Activated CD4-positive, alpha-beta memory T cell treated with anti-CD3 and anti-CD28 coated beads for 36 hours (primary cell): Measurements from ENCODE around the gene CEP112. TPM values are rescaled to one million over a fixed set of nuclear protein-coding genes. Genes with fewer than 3 reads are reported as not detected.

ENCODE experiments used
- CTCF ChIA-PET: fragments of 350-600 bp; sonication (Branson Sonifier 250); formaldehyde crosslinking; loops from one replicate; lab custom pipeline; 2021; ENCODE audit warnings: antibody characterized with exemption, inconsistent platforms; lab: Charles Lee
- POLR2A ChIA-PET: fragments of 350-600 bp; sonication (Branson Sonifier 250); formaldehyde crosslinking; loops from one replicate; lab custom pipeline; 2021; ENCODE audit warnings: antibody characterized with exemption; lab: Charles Lee
- DNase-seq: peaks from one replicate; pipeline ENCODE4 v3.0.0-alpha.2; 2020
- H3K27ac Mint-ChIP-seq: one replicate; pipeline ENCODE4 v1.8.0; 2021; ENCODE audit warnings: mixed read lengths
- H3K27me3 Mint-ChIP-seq: one replicate; pipeline ENCODE4 v1.8.0; 2021; ENCODE audit warnings: mixed read lengths
- H3K36me3 Mint-ChIP-seq: one replicate; pipeline ENCODE4 v1.8.0; 2021; ENCODE audit warnings: mixed read lengths
- H3K4me1 Mint-ChIP-seq: one replicate; pipeline ENCODE4 v1.8.0; 2021; ENCODE audit warnings: low read depth, mixed read lengths
- H3K4me3 Mint-ChIP-seq: one replicate; pipeline ENCODE4 v1.8.0; 2021; ENCODE audit warnings: mild to moderate bottlenecking, mixed read lengths
- H3K9me3 Mint-ChIP-seq: one replicate; pipeline ENCODE4 v1.8.0; 2021; ENCODE audit warnings: mixed read lengths
- intact Hi-C: fragments of 100-400 bp; cut with micrococcal nuclease; formaldehyde crosslinking; loops from one replicate; pipeline ENCODE4 v1.15.1; 2023
- total RNA-seq, 2 experiments: library from RNA; stranded (reverse); gene quantifications; one replicate each; pipeline ENCODE4 v1.2.3, GENCODE V29; 2021

Gene CEP112
- total RNA-seq, 2 experiments from 2014 or later, result 3.3 to 3.7 TPM

DNA sequence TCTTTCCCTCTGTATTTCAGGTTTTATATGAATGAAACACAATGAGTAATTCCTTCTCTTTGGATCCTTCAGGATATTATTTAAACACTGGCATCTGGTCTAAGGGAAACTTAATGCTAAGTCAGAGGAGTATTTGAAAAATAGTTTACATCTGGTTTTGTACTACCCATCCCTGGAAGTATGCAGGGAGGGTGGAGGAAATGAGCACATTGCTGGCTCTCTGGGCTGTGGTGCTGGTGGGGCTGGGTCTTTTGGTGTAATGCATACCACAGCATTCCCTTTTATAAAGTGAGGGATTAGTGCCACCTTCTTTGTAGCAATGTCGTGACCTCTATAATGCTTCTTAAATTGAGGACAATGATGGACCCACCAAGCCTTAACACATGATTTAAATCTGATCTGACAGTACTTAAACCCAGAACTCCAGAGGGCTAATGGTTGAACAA, 525.0 kb downstream of the CEP112 start:
- CTCF ChIA-PET, result no interaction called here
- intact Hi-C loops, result no loop called here

DNA sequence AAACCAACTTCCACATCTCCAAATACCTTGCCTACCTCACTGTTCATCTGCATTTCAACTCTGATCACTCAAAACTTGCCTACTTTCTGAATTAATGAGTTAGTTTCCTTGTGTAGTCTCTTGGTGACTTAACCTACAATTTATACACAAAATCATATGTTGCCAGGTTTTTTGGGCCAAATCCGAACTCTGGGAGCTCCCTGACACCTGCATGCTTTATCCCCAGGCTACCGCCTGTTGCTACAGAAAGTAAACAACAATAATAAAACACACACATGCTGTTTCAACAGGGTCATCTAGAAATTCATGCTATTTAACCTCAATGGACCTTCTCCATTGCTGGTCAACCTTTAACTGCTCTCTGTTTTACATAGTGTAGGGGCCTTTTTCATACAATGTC, 526.0 kb downstream of the CEP112 start:
- Mint-ChIP-seq H3K27me3 (peaks cover 4% of the 10 kb centered on the region), H3K27ac (no peak overlapping the region), H3K9me3 (peaks cover under 1% of the 10 kb centered on the region), H3K4me3 (no peak overlapping the region), H3K4me1 (peaks cover 5% of the 10 kb centered on the region), H3K36me3 (no peaks in the 10 kb centered on the region)
- DNase-seq, result no peak
- POLR2A ChIA-PET, result no interaction called here
- intact Hi-C loops, result no loop called here
- CTCF ChIA-PET, result no interaction called here

More for the DNA sequence above, 525.0 kb downstream of the CEP112 start:
- no peak overlapping the region for H3K27ac Mint-ChIP-seq
- H3K9me3 Mint-ChIP-seq, result no peaks in the 10 kb centered on the region
- H3K36me3 Mint-ChIP-seq, result no peaks in the 10 kb centered on the region
- no peak overlapping the region for H3K4me3 Mint-ChIP-seq
- H3K4me1 Mint-ChIP-seq, result no peaks in the 10 kb centered on the region
- H3K27me3 Mint-ChIP-seq, result peaks cover 4% of the 10 kb centered on the region
- POLR2A ChIA-PET, result no interaction called here
- DNase-seq, result no peak

DNA sequence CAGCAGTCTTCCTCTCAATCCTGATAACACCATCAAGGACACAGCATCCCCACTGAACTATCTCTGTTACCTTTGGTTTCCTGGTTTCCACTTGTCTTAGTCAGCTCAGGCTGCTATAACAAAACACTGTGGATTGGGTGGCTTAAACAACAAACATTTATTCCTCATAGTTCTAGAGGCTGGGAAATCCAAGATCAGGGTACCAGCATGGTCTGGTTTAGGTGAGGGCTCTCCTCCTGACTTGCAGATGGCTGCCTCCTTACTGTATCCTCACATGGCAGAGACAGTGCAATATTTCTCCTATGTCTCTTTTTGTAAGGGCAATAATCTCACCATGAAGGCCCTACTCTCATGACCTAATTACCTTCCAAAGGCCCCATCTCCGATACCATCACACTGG, 527.2 kb downstream of the CEP112 start:
- DNase-seq, result no peak
- H3K4me1 Mint-ChIP-seq, result peaks cover 11% of the 10 kb centered on the region
- H3K9me3 Mint-ChIP-seq, result peaks cover 4% of the 10 kb centered on the region
- no peak overlapping the region for H3K4me3 Mint-ChIP-seq
- CTCF ChIA-PET, result no interaction called here
- intact Hi-C loops, result no loop called here
- H3K36me3 Mint-ChIP-seq, result no peaks in the 10 kb centered on the region
- POLR2A ChIA-PET, result no interaction called here
- no peak overlapping the region for H3K27ac Mint-ChIP-seq
- peaks cover 4% of the 10 kb centered on the region for H3K27me3 Mint-ChIP-seq

DNA sequence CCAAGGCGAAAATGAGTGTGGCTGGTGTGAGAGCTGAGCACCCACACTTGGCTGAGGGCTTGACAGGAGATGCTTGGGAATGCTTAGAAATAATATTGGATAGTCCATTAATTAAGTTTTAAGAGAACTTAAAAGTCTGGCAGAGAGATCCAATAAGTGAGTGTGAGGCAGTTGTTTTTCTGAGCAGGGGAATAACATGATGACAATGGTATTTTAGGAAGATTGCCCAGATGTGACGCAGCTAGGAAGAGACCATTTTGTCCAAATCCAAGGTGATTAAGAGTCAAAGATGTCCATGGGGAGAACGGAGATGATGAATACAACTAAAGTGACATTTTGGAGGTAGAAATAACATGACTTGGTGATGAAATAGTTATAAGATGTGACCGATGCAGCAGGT, 527.7 kb downstream of the CEP112 start:
- no peak overlapping the region for H3K27ac Mint-ChIP-seq
- H3K36me3 Mint-ChIP-seq, result no peaks in the 10 kb centered on the region
- no peak overlapping the region for H3K4me3 Mint-ChIP-seq
- POLR2A ChIA-PET, result no interaction called here
- intact Hi-C loops, result no loop called here
- H3K9me3 Mint-ChIP-seq, result peaks cover 4% of the 10 kb centered on the region
- CTCF ChIA-PET, result no interaction called here
- DNase-seq, result no peak
- H3K4me1 Mint-ChIP-seq, result peaks cover 11% of the 10 kb centered on the region
- peaks cover 4% of the 10 kb centered on the region for H3K27me3 Mint-ChIP-seq

DNA sequence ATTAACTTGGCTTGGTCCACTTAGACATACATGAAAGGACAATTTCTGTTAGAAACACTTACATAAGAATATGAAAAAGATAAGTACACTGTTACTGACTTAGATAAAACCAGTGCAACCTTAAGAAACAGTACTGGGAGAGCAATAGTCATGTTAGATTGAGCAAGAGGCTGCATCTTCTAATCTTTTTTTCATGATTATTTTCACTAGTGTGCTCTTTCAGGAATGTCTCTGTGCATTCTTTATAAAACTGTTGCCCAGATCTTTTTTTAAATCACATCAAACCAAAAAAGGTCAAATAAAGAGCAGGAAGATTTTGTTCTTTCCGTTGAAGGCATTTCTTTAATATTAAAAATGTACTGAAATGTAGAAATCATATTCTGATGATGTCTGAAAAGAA, 529.7 kb downstream of the CEP112 start:
- Mint-ChIP-seq H3K27ac (no peak overlapping the region), H3K4me1 (peaks cover 23% of the 10 kb centered on the region), H3K4me3 (no peak overlapping the region), H3K36me3 (no peaks in the 10 kb centered on the region), H3K27me3 (peaks cover 2% of the 10 kb centered on the region), H3K9me3 (peaks cover 4% of the 10 kb centered on the region)
- DNase-seq, result no peak
- POLR2A ChIA-PET, result no interaction called here
- CTCF ChIA-PET, result no interaction called here
- intact Hi-C loops, result no loop called here

DNA sequence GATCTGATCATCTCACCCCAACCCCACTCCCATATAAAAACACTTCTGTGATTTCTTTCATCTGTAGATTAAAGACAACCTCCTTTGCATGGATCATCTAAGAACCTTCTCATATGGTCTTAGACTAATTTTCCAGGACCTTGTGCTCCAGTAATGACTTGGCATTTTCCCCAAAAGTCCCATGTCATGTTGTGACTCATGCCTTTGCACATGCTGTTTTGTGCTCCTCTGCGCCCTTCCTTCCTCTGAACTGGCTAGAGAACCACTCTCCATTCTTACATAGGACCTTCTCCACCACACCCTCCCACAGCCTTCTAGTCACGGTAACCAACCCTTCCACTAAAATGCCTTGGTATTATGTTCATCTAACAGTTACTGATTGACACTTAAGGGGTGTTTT, 531.0 kb downstream of the CEP112 start:
- intact Hi-C loops, result no loop called here
- CTCF ChIA-PET, result interaction anchor here (0.7 to 1.1 kb wide), 2 partner anchors 9 to 20 kb away, joined by 3 read pairs; no protein-coding TSS in a partner anchor
- H3K9me3 Mint-ChIP-seq, result peaks cover 4% of the 10 kb centered on the region
- H3K4me3 Mint-ChIP-seq, result no peak overlapping the region
- POLR2A ChIA-PET, result no interaction called here
- no peak overlapping the region for H3K27ac Mint-ChIP-seq
- H3K36me3 Mint-ChIP-seq, result no peaks in the 10 kb centered on the region
- H3K27me3 Mint-ChIP-seq, result no peaks in the 10 kb centered on the region
- peak; percentile 30 for DNase-seq
- H3K4me1 Mint-ChIP-seq, result peaks cover 35% of the 10 kb centered on the region

DNA sequence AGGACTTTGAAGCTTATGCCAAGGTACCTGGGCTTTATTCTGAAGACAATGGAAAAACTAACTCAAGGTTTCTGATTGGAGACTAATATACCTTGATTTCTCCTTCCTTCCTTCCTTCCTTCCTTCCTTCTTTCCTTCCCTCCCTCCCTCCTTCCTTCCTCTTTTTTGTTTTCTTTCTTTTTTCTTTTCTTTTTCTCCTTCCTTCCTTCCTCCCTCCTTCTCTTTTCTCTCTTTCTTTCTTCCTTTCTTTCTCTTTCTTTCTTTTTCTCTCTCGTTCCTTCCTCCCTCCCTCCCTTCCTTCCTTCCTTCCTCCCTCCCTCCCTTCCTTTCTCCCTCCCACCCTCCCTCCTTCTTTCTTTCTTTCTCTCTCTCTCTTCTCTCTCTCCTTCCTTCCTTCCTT, 531.9 kb downstream of the CEP112 start:
- Mint-ChIP-seq H3K27ac (no peak overlapping the region), H3K9me3 (peaks cover 4% of the 10 kb centered on the region), H3K4me1 (peaks cover 38% of the 10 kb centered on the region), H3K36me3 (no peaks in the 10 kb centered on the region), H3K4me3 (no peak overlapping the region), H3K27me3 (no peaks in the 10 kb centered on the region)
- DNase-seq, result no peak
- POLR2A ChIA-PET, result no interaction called here
- intact Hi-C loops, result no loop called here
- CTCF ChIA-PET, result interaction anchor here (0.7 kb wide), 1 partner anchor 19 kb away, joined by 3 read pairs; no protein-coding TSS in a partner anchor

DNA sequence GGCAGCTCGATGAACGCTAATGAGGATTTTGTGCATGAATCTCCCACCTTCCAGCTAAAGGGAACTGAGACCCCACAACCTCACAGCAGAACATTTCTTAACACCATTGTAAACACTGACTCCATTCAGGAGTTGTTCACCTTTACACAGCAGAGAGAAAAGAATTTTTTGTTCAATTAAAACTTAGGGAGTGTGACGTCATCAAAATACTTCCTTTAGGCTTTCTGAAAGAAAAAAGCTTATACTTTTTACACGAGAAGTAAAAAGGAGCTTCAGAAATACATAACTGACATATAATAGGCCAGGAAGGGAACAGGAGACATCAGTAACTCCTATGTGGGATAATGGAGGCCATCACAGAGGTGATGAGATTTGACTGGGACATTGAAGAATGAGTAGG, 532.4 kb downstream of the CEP112 start:
- H3K4me3 Mint-ChIP-seq, result no peak overlapping the region
- no peaks in the 10 kb centered on the region for H3K27me3 Mint-ChIP-seq
- DNase-seq, result no peak
- ChIA-PET CTCF (no interaction called here), POLR2A (no interaction called here)
- H3K36me3 Mint-ChIP-seq, result no peaks in the 10 kb centered on the region
- H3K27ac Mint-ChIP-seq, result no peak overlapping the region
- H3K4me1 Mint-ChIP-seq, result peaks cover 38% of the 10 kb centered on the region
- H3K9me3 Mint-ChIP-seq, result peaks cover 4% of the 10 kb centered on the region
- intact Hi-C loops, result loop anchor here (10.0 kb wide), 1 partner anchor 255 kb away; no protein-coding TSS in a partner anchor

DNA sequence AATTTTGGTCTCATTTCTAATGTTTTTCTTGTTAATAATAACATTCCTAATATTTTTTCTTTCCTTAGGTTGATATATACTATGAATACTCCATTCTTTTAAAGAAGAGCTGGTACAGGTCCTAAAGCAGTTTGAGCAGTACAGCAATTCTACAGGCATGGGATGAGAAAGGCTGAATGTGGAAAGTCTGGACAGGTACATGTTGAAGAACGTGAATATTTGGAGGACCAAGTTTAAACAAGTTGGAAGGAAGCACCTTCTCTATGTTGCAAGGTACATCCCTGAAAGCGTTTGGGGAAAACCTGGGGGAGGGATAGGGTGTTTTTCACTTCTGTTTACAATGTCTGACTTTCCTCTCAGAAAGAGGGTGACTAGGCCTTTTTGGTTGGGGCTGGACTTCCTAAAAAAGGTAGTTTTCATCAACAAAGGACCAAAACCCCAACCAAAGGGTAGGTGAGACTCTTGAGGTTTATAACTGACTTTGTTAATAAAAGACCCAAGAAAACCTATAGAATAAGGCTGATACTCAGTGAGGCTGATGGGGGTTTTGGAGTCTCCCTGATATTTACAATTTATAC, 534.6 kb downstream of the CEP112 start:
- intact Hi-C loops, result loop anchor here (1.0 to 10.0 kb wide), 7 partner anchors 73 to 428 kb away; partner anchors contain the start of gene AXIN2
- Mint-ChIP-seq H3K4me1 (peaks cover 38% of the 10 kb centered on the region), H3K27me3 (no peaks in the 10 kb centered on the region), H3K36me3 (no peaks in the 10 kb centered on the region), H3K9me3 (peaks cover 4% of the 10 kb centered on the region), H3K4me3 (no peak overlapping the region), H3K27ac (peak overlapping the region; percentile 23)
- ChIA-PET POLR2A (interaction anchor here (0.8 to 1.2 kb wide), 2 partner anchors 428 to 476 kb away, joined by 3 to 5 read pairs; no protein-coding TSS in a partner anchor), CTCF (no interaction called here)
- peak; percentile 10 for DNase-seq

DNA sequence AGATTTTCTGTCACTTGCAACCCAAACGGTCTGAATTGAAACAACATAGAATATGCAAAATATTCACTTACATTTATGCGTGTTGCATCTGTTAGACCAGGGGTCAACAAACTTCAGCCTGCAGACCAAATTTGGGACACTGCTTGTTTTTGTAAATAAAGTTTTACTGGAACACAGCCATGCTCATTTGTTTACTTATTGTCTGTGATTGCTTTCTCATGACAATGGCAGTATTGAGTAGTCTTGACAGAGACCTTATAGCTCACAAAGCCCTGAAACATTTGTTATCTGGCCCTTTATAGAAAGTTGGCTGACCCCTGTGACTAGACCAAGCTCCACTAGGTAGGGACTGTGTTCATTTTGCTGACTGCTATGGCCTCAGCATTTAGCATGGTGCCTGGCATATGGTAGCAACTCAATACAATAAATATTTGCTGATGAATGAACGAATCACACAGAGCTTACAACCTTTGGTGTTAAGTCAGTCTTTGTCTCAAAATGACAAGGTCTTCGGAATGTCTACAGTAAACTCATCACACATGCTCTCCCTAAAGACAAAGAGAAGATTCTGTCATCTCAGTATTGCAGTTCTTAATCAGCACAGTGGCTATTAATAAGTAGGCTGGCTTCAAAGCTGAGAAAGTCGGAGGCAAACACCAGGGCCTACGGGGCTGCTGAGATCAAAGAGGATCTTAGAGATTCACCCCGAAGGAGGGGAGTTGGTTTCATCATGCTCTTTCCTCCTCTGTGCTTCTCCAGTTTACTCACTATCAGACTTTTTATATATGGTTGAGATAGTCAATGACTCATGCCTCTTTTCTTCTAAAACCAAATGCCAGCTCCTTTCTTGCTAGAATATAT, 535.3 kb downstream of the CEP112 start:
- no peak overlapping the region for H3K4me3 Mint-ChIP-seq
- no peak overlapping the region for H3K27ac Mint-ChIP-seq
- H3K9me3 Mint-ChIP-seq, result peaks cover 4% of the 10 kb centered on the region
- ChIA-PET POLR2A (interaction anchor here (0.8 to 1.2 kb wide), 3 partner anchors 86 to 475 kb away, joined by 3 to 5 read pairs (median 3); no protein-coding TSS in a partner anchor), CTCF (interaction anchor here (0.7 to 1.6 kb wide), 3 partner anchors 100 to 671 kb away, joined by 3 to 4 read pairs (median 4); no protein-coding TSS in a partner anchor)
- no peaks in the 10 kb centered on the region for H3K27me3 Mint-ChIP-seq
- intact Hi-C loops, result loop anchor here (1.0 to 10.0 kb wide), 7 partner anchors 72 to 427 kb away; partner anchors contain the start of gene AXIN2
- peak; percentile 80 for DNase-seq
- H3K4me1 Mint-ChIP-seq, result peaks cover 38% of the 10 kb centered on the region
- no peaks in the 10 kb centered on the region for H3K36me3 Mint-ChIP-seq

DNA sequence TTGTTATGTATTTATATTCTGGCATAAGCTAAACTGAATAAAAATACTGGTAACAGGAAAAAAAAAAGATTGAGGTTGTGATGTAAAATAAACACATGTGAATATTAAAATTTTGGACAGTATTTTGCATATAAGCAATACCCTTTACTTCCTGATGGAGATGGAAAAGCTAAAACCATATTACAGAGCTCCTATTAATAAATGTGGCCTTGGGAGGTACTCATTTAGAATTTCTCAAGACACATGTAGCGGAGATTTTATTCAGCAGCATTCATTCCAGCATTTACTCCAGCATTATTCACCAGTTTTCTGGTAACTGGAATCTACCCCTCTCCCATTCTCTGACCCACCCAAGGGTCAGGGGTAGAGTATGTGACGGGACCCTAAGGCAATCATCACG, 536.2 kb downstream of the CEP112 start:
- Mint-ChIP-seq H3K4me3 (no peak overlapping the region), H3K27me3 (no peaks in the 10 kb centered on the region), H3K4me1 (peaks cover 31% of the 10 kb centered on the region), H3K9me3 (peaks cover under 1% of the 10 kb centered on the region), H3K27ac (peak overlapping the region; percentile 15), H3K36me3 (no peaks in the 10 kb centered on the region)
- no peak for DNase-seq
- POLR2A ChIA-PET, result no interaction called here
- CTCF ChIA-PET, result interaction anchor here (0.7 to 1.6 kb wide), 2 partner anchors 362 to 424 kb away, joined by 3 to 4 read pairs; no protein-coding TSS in a partner anchor
- intact Hi-C loops, result loop anchor here (10.0 kb wide), 1 partner anchor 259 kb away; no protein-coding TSS in a partner anchor

DNA sequence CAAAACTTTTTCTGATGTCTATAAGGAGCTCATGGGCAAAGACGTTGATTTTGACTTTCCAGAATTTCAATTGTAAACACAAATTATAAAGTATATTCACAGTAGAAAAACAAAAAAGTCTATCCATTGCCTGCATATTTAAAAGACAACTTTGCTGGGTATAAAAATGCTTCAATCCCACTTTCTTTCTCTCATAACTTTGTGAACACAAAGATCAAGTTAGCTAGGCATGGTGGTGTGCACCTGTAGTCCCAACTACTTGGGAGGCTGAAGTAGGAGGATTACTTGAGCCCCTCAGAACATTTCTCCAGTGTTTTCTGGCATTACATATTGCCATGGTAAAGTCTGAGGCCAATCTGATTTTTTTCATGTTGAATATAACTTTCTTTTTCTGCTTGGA, 547.4 kb downstream of the CEP112 start:
- peaks cover 30% of the 10 kb centered on the region for H3K9me3 Mint-ChIP-seq
- intact Hi-C loops, result no loop called here
- no peak overlapping the region for H3K27ac Mint-ChIP-seq
- H3K4me1 Mint-ChIP-seq, result no peaks in the 10 kb centered on the region
- DNase-seq, result no peak
- H3K36me3 Mint-ChIP-seq, result peaks cover 2% of the 10 kb centered on the region
- POLR2A ChIA-PET, result no interaction called here
- H3K27me3 Mint-ChIP-seq, result no peaks in the 10 kb centered on the region
- CTCF ChIA-PET, result no interaction called here
- H3K4me3 Mint-ChIP-seq, result no peak overlapping the region
